HG03097 (cell line): Measurements from ENCODE around the gene GRHL3.

ENCODE experiments used
- ATAC-seq: cut with Tn5 transposase; IDR thresholded peaks from one replicate; pipeline ENCODE4 v1.9.1; 2021; ENCODE audit not compliant: unreplicated experiment, low FRiP score

GRHL3 gene

DNA sequence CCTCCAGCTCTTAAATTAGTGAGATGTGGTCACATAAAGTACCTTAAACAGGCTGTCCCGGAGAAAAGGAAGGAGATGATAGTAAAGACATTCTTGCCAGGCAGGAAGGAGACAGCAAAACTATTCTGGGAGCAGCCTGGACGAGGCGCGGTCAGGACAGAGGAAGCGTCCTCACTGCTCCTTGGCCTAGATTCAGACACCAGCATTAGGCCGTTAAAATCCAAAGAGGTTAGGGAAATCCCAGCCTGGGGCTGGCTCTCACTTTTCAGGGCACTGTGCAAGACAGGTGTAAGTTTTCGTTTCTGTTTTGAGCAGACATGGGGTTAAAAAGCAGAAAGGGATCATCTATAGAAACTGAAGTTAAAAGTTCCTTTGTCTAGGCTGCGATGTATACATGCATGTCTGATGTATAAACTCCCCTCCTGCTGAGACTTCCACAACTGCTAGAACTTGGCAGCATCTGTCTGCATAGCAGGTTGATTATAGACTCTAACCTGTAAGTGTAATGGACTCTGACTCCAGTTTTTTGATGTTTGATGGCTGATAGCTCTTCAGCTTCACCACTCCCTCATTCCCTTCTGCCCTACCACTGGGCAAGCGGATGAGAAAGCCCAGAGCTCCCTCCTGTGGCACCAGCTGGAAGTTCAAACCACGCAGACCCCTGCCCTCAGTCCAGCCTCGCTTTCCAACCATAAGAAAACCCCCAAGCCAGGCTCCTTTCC, 72.9 kb downstream of the GRHL3 start:
- ATAC-seq: peak; percentile 71

DNA sequence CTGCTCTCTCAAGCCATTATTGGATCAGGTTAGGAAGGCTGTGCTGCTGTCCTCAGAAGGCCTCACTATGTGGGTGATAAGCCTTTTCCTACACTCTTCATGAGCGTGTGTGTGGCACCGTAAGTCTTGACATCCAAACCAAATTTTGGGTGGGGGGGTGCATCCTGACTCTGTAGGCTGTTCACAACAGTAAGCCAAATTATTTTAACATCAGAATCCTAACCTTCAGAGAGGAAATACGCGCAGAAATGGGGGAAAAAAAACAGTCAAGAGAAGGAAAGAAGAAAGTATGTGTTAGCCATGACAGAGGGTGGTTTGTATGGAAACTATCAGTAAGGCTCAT, 73.4 kb downstream of the GRHL3 start:
- ATAC-seq: no peak

DNA sequence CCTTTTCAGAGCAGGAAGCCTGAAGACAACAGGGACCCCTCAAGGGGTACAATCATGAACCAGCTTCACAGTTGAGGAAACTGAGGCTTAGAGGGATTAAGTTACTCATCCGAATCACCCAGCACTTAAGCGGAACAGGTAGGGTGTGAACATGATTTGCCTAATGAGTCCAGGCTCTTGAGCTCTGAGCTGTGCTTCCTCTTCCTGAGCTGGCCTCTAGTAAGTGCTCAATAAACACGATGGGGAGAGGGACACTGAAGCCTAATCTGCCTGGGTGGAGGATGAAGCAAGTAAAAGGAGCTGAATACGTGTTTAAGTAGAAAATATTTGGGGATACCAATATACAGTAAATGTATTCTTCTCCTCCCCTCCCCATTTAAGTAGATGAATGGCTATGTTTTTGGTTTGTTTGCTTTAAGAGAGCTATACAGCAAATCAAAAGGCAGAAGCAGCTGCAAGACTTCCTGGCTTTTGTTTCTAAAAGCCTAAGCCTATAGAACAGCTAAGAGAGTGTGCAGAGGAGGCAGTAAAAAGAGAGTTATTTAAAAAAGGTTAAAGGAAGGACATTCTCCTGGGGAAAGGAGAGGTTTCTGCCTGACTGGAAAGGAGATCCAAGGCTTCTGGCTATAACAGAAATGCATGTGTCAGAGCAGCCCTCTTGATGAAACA, 74.0 kb downstream of the GRHL3 start:
- ATAC-seq: no peak

GRCh38 chr1:24393892-24394291, 74.7 kb downstream of the GRHL3 start:
- no peak for ATAC-seq

- ATAC-seq: no peak
Measured at GRCh38 chr1:24400065-24400464, 80.9 kb downstream of the GRHL3 start.

GRCh38 chr1:24403806-24404205, 84.6 kb downstream of the GRHL3 start:
- ATAC-seq: no peak
